H1 (cell line): Measurements from ENCODE around the gene ADAMTS16. TPM values are rescaled to one million over a fixed set of nuclear protein-coding genes. Genes with fewer than 3 reads are reported as not detected.

Source experiments
- CTCF ChIA-PET: fragments of 300-600 bp; sonication (Branson Sonifier 250); formaldehyde crosslinking; loops from one replicate; lab custom pipeline; 2021; ENCODE audit not compliant: partially characterized antibody; lab: Charles Lee
- POLR2A ChIA-PET: fragments of 300-600 bp; sonication (Branson Sonifier 250); formaldehyde crosslinking; loops from one replicate; lab custom pipeline; 2021; ENCODE audit warnings: inconsistent platforms; ENCODE audit not compliant: partially characterized antibody; lab: Charles Lee
- DNase-seq, 2 experiments: peaks; one replicate each; pipeline versions ENCODE4 v3.0.0 to v3.0.0-alpha.2; 2010 to 2022; ENCODE audit warnings: low spot score in 2 of 2, low read depth in 1 of 2, mixed read lengths in 1 of 2
- FAIRE-seq: peaks from 2 replicates; lab custom pipeline; 2011; peaks lifted over from hg19 to GRCh38; lab: Jason Lieb, UNC
- H2AFZ ChIP-seq: 2 replicates; pipeline ENCODE4 v1.8.1; 2012; ENCODE audit warnings: low read length, inconsistent platforms
- H2AK5ac ChIP-seq: 2 replicates; pipeline ENCODE4 v1.6.1; 2013; ENCODE audit warnings: low read depth, low read length
- H2BK120ac ChIP-seq: replicated peaks from 2 replicates; pipeline ENCODE3; 2013; ENCODE audit warnings: low read depth, low read length, inconsistent platforms
- H2BK12ac ChIP-seq: 2 replicates; pipeline ENCODE4 v1.6.1; 2013; ENCODE audit warnings: low read depth, low read length
- H2BK15ac ChIP-seq: 2 replicates; pipeline ENCODE4 v1.6.1; 2013; ENCODE audit warnings: low read length
- H2BK20ac ChIP-seq: 2 replicates; pipeline ENCODE4 v1.6.1; 2013; ENCODE audit warnings: low read length
- H2BK5ac ChIP-seq: 2 replicates; pipeline ENCODE4 v1.6.1; 2013; ENCODE audit warnings: low read depth, low read length
- H3K14ac ChIP-seq: 2 replicates; pipeline ENCODE4 v1.6.1; 2013; ENCODE audit warnings: inconsistent platforms; ENCODE audit not compliant: insufficient read length
- H3K18ac ChIP-seq: 2 replicates; pipeline ENCODE4 v1.6.1; 2013; ENCODE audit warnings: low read length; ENCODE audit errors: extremely low read depth
- H3K23ac ChIP-seq: 2 replicates; pipeline ENCODE4 v1.6.1; 2013; ENCODE audit warnings: inconsistent platforms; ENCODE audit not compliant: insufficient read length
- H3K23me2 ChIP-seq: 2 replicates; pipeline ENCODE4 v1.6.1; 2013; ENCODE audit warnings: low read depth, low read length
- H3K27ac ChIP-seq: 2 replicates; pipeline ENCODE4 v1.6.1; 2011; ENCODE audit warnings: low read depth, low read length, inconsistent platforms
- H3K27me3 ChIP-seq, 4 experiments: replicated peaks in 1 of 4; 1 replicate in 1 of 4; 2 replicates in 3 of 4; pipeline versions ENCODE4 v1.6.1 to v1.8.1; 2011 to 2013; ENCODE audit warnings: low read length in 3 of 4, mild to moderate bottlenecking in 3 of 4, inconsistent platforms in 2 of 4, mixed read lengths in 2 of 4, moderate library complexity in 1 of 4; ENCODE audit not compliant: control insufficient read depth in 3 of 4, insufficient read depth in 3 of 4; ENCODE audit errors: extremely low read depth in 1 of 4
- H3K36me3 ChIP-seq, 4 experiments: 2 replicates each; pipeline versions ENCODE4 v1.6.1 to v1.8.1; 2011 to 2013; ENCODE audit warnings: mild to moderate bottlenecking in 4 of 4, low read length in 3 of 4, moderate library complexity in 2 of 4, control low read depth in 1 of 4, inconsistent platforms in 1 of 4; ENCODE audit not compliant: insufficient read depth in 4 of 4, control insufficient read depth in 2 of 4
- H3K4ac ChIP-seq: replicated peaks from 2 replicates; pipeline ENCODE3; 2013; ENCODE audit warnings: low read length, low read depth, mixed read lengths, inconsistent platforms; ENCODE audit not compliant: insufficient read length
- H3K4me1 ChIP-seq, 4 experiments: replicated peaks in 1 of 4; 1 replicate in 1 of 4; 2 replicates in 3 of 4; pipeline versions ENCODE4 v1.6.1 to v1.8.1; 2011 to 2013; ENCODE audit warnings: low read length in 3 of 4, inconsistent platforms in 2 of 4, mixed read lengths in 1 of 4; ENCODE audit not compliant: insufficient read depth in 4 of 4, control insufficient read depth in 3 of 4
- H3K4me2 ChIP-seq, 2 experiments: 2 replicates each; pipeline versions ENCODE4 v1.6.1 to v1.8.1; 2011 to 2013; ENCODE audit warnings: low read depth in 2 of 2, low read length in 2 of 2, control low read depth in 1 of 2, inconsistent platforms in 1 of 2, mild to moderate bottlenecking in 1 of 2; ENCODE audit not compliant: insufficient read depth in 1 of 2
- H3K4me3 ChIP-seq, 4 experiments: fragments of 200-600, 300-600 bp in 1 of 4; sonication (generic), shearing (Covaris generic), sonication (Bioruptor Twin) in 1 of 4; 2 replicates each; pipeline versions ENCODE4 v1.5.1 to v1.8.1; 2011 to 2016; ENCODE audit warnings: low read length in 4 of 4, low read depth in 3 of 4, control low read depth in 2 of 4, inconsistent platforms in 2 of 4, mild to moderate bottlenecking in 2 of 4, mixed read lengths in 1 of 4, moderate library complexity in 1 of 4; ENCODE audit not compliant: insufficient read depth in 2 of 4; ENCODE audit errors: extremely low read depth in 1 of 4
- H3K56ac ChIP-seq: replicated peaks from 2 replicates; pipeline ENCODE3; 2013; ENCODE audit warnings: low read depth, mild to moderate bottlenecking, mixed read lengths, low read length, inconsistent platforms; ENCODE audit not compliant: insufficient read length
- H3K79me1 ChIP-seq: 2 replicates; pipeline ENCODE4 v1.6.1; 2013; ENCODE audit warnings: low read depth, low read length, control low read depth
- H3K79me2 ChIP-seq, 2 experiments: 2 replicates each; pipeline versions ENCODE4 v1.6.1 to v1.8.1; 2012 to 2013; ENCODE audit warnings: low read length in 2 of 2, mild to moderate bottlenecking in 2 of 2, inconsistent platforms in 1 of 2; ENCODE audit not compliant: insufficient read depth in 2 of 2, control insufficient read depth in 1 of 2
- H3K9ac ChIP-seq, 4 experiments: replicated peaks in 1 of 4; 1 replicate in 1 of 4; 2 replicates in 3 of 4; pipeline versions ENCODE4 v1.6.1 to v1.8.1; 2011 to 2013; ENCODE audit warnings: low read depth in 3 of 4, low read length in 3 of 4, control low read depth in 2 of 4, mild to moderate bottlenecking in 2 of 4, moderate library complexity in 2 of 4, inconsistent platforms in 1 of 4; ENCODE audit errors: extremely low read depth in 1 of 4
- H3K9me3 ChIP-seq, 2 experiments: 2 replicates each; pipeline versions ENCODE4 v1.6.1 to v1.8.1; 2012 to 2013; ENCODE audit warnings: mild to moderate bottlenecking in 2 of 2, moderate library complexity in 2 of 2, control low read depth in 1 of 2, inconsistent platforms in 1 of 2, low read depth in 1 of 2, low read length in 1 of 2, mixed read lengths in 1 of 2; ENCODE audit not compliant: insufficient read depth in 2 of 2
- H4K20me1 ChIP-seq, 2 experiments: replicated peaks in 1 of 2; 2 replicates each; pipeline versions ENCODE3 to v1.8.1; 2011 to 2013; ENCODE audit warnings: inconsistent platforms in 2 of 2, low read length in 2 of 2, mild to moderate bottlenecking in 1 of 2; ENCODE audit not compliant: insufficient read depth in 2 of 2, control insufficient read depth in 1 of 2
- H4K5ac ChIP-seq: 2 replicates; pipeline ENCODE4 v1.6.1; 2013; ENCODE audit warnings: low read length, low read depth, mixed read lengths, inconsistent platforms; ENCODE audit not compliant: insufficient read length
- H4K8ac ChIP-seq: 2 replicates; pipeline ENCODE4 v1.8.0; 2013; ENCODE audit warnings: mild to moderate bottlenecking, moderate library complexity, low read length, inconsistent platforms; ENCODE audit not compliant: insufficient read depth; ENCODE audit errors: extremely low read depth
- H4K91ac ChIP-seq: replicated peaks from 2 replicates; pipeline ENCODE3; 2013; ENCODE audit warnings: low read length, mixed read lengths, inconsistent platforms; ENCODE audit not compliant: insufficient read length
- PHF8 ChIP-seq: fragments of 200-600 bp; sonication (generic); conservative IDR thresholded peaks from 2 replicates; pipeline ENCODE4 v1.7.1; 2012; ENCODE audit warnings: low read depth, mild to moderate bottlenecking, inconsistent platforms, low read length, moderate library complexity
- POLR2A ChIP-seq, 2 experiments: IDR thresholded peaks; 1 replicate in 1 of 2; 2 replicates in 1 of 2; pipeline ENCODE4 v1.6.1; 2011; ENCODE audit warnings: low read depth in 2 of 2, low read length in 2 of 2, mild to moderate bottlenecking in 2 of 2; ENCODE audit errors: control extremely low read depth in 1 of 2
- SIN3A ChIP-seq, 2 experiments: IDR thresholded peaks in 1 of 2; conservative IDR thresholded peaks in 1 of 2; 2 replicates each; pipeline ENCODE4 v1.6.1; 2011 to 2012; ENCODE audit warnings: low read length in 2 of 2, improper control_type of control experiment in 1 of 2, low read depth in 1 of 2, mild to moderate bottlenecking in 1 of 2
- WGBS, 2 experiments: shearing (Covaris generic) in 1 of 2; methylation state at CpG; one replicate each; pipeline versions ENCODE4 v1.1.6 to v1.1.7; 2013 to 2015; ENCODE audit warnings: low lambda C conversion rate in 2 of 2, mixed read lengths in 2 of 2, inconsistent platforms in 1 of 2, low coverage in 1 of 2, missing lambda C conversion rate in 1 of 2; ENCODE audit not compliant: insufficient replicate concordance in 2 of 2, insufficient coverage in 1 of 2, insufficient read length in 1 of 2; ENCODE audit errors: extremely low coverage in 1 of 2, missing lambda C conversion rate in 1 of 2; 5-methylcytosine and 5-hydroxymethylcytosine counted together
- polyA plus RNA-seq, 7 experiments: library from polyadenylated mRNA; depleted of rRNA in 3 of 7; stranded (reverse) in 5 of 7; unstranded in 2 of 7; fragments of >200 nt in 5 of 7; fragments of 200-250 nt in 2 of 7; gene quantifications; 1 replicate in 5 of 7; 2 replicates in 1 of 7; 4 replicates in 1 of 7; pipeline versions ENCODE4 v1.2.1 to v1.2.3, GENCODE V29; 2011 to 2013; ENCODE audit warnings: missing spikeins in 2 of 7, mixed read lengths in 2 of 7
- total RNA-seq: library from RNA; stranded (reverse); fragmentation: NEBNext Ultra II Directional; extraction: Animal tissue kit (Norgen Biotek cat#: 25700); gene quantifications from 2 replicates; pipeline ENCODE4 v1.2.1, GENCODE V29; 2021
- TF ChIP-seq, protein P1 (sequence below): IDR thresholded peaks from 2 replicates; pipeline ENCODE4 v1.6.1; 2012; ENCODE audit warnings: inconsistent platforms

ADAMTS16 gene
- total and polyA plus RNA-seq, 2 of the 8 experiments (the other 6 are each of a cell fraction or from before 2014, with no cell fraction given), result 3.7 to 16.0 TPM

DNA sequence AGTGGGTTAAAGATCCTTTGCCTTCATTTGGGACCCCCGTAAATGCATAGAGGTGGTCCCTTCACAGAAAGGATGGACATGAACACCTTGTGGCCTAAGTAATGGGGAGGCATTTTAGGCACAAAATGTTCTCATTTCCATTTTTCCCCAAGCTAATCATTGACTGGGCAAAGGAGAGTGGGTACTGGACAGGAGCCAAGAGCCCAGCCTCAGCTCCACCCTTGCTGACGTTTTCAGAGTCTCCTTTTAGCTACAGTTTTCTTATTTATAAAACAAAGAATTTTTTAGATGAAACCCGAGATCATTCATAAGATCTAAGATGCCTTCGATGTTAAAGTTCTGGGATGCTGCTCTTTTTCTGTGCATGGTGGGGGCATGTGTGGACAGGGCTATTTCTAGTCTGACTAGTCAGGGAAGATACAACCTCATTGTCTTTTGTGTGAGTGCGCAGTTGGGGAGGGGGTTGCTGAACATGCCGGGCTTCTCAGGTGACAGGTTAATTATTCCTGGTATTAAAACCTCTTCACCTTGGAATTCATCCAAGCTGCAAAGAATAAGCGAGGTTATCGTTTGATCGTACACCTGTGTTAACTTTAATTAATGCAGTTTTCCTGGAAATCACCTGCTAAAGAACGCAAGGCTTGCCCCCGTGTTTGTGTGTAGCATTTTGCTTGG is 48.4 kb downstream of the ADAMTS16 start:
- Histone ChIP-seq H4K20me1 (no peaks in the 10 kb centered on the region), H2AK5ac (no peak overlapping the region), H3K79me1 (no peaks in the 10 kb centered on the region; the same call in 1 of the 2 replicates), H2BK15ac (no peak overlapping the region), H2BK12ac (no peak overlapping the region), H3K4me1 (peaks cover 0 to 10% (median 5%) of the 10 kb centered on the region in 4 experiments; a peak in 6 of 7 replicates), H3K36me3 (peaks cover 0 to 5% (median 1%) of the 10 kb centered on the region in 4 experiments; a peak in 2 of 8 replicates), H4K8ac (no peak overlapping the region), H3K18ac (no peak overlapping the region), H3K4me3 (no peak overlapping the region), H3K56ac (no peak overlapping the region), H3K9me3 (no peaks in the 10 kb centered on the region), H4K5ac (no peak overlapping the region), H2BK5ac (no peak overlapping the region), H3K9ac (no peak overlapping the region), H3K4me2 (no peak overlapping the region), H3K27ac (no peak overlapping the region), H3K4ac (no peak overlapping the region), H3K23me2 (no peaks in the 10 kb centered on the region), H3K27me3 (no peaks in the 10 kb centered on the region), H2AFZ (no peak overlapping the region), H3K14ac (no peak overlapping the region), H2BK120ac (no peak overlapping the region), H3K79me2 (no peaks in the 10 kb centered on the region), H4K91ac (no peak overlapping the region), H2BK20ac (no peak overlapping the region), H3K23ac (no peak overlapping the region)
- FAIRE-seq (no peak), DNase-seq (no peak)
- ChIA-PET POLR2A (no interaction called here), CTCF (interaction anchor here (1.3 to 1.5 kb wide), 2 partner anchors 15 to 73 kb away, joined by 3 to 4 read pairs; no protein-coding TSS in a partner anchor)
- 84% methylated on average over 11 of the region's 11 CpGs; no CpG with 5 or more reads in 1 of the 2 experiments for WGBS, 2 experiments
- TF ChIP-seq PHF8 (no peak), POLR2A (IDR thresholded peaks at IDR 0.05; ENCODE audit: control extremely low read depth in 1 of 2, low read depth in 2 of 2, low read length in 2 of 2) (no peak), SIN3A (conservative IDR thresholded peaks at IDR 0.05 in 1 of 2, IDR thresholded peaks at IDR 0.05 in 1 of 2; ENCODE audit: low read depth in 1 of 2, low read length in 2 of 2) (no peak)
- TF ChIP-seq, protein P1, sequence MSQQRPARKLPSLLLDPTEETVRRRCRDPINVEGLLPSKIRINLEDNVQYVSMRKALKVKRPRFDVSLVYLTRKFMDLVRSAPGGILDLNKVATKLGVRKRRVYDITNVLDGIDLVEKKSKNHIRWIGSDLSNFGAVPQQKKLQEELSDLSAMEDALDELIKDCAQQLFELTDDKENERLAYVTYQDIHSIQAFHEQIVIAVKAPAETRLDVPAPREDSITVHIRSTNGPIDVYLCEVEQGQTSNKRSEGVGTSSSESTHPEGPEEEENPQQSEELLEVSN, result no peak
